OCI-LY1 (cell line): ENCODE measurements around the gene GOLGA6C.
A peak's percentile ranks its signal among the peaks of the same experiment; 100 is the strongest.

Experiments
- CTCF ChIP-seq: fragments of 200-600 bp; sonication (generic), shearing (Covaris generic); IDR thresholded peaks from 2 replicates; pipeline ENCODE4 v1.5.1; 2017; ENCODE audit warnings: mild to moderate bottlenecking, antibody characterized with exemption, low read length, moderate library complexity, mixed read lengths
- EZH2 ChIP-seq: fragments of 200-600 bp; sonication (generic), shearing (Covaris generic); IDR thresholded peaks from 2 replicates; pipeline ENCODE4 v1.8.0; 2017; ENCODE audit warnings: borderline replicate concordance, mixed run types, mild to moderate bottlenecking, antibody characterized with exemption, low read length, moderate library complexity, mixed read lengths

GRCh38 chr15:75307778-75308390, 49.8 kb downstream of the GOLGA6C start:
- peak; percentile 47; the same call in 1 of the 2 replicates for TF ChIP-seq CTCF
- no peak for TF ChIP-seq EZH2
